HG02885 (cell line): ENCODE data around the gene IDNK.
A peak's percentile ranks its signal among the peaks of the same experiment; 100 is the strongest.
"Not testable (repeated sequence)": the region's sequence is repeated elsewhere in the genome, so short reads cannot be mapped to it uniquely, and the experiment has no call there.

ENCODE experiments used
- ATAC-seq: cut with Tn5 transposase; IDR thresholded peaks from one replicate; pipeline ENCODE4 v1.9.1; 2021; ENCODE audit warnings: mild to moderate bottlenecking; ENCODE audit not compliant: unreplicated experiment, poor library complexity

IDNK gene

DNA sequence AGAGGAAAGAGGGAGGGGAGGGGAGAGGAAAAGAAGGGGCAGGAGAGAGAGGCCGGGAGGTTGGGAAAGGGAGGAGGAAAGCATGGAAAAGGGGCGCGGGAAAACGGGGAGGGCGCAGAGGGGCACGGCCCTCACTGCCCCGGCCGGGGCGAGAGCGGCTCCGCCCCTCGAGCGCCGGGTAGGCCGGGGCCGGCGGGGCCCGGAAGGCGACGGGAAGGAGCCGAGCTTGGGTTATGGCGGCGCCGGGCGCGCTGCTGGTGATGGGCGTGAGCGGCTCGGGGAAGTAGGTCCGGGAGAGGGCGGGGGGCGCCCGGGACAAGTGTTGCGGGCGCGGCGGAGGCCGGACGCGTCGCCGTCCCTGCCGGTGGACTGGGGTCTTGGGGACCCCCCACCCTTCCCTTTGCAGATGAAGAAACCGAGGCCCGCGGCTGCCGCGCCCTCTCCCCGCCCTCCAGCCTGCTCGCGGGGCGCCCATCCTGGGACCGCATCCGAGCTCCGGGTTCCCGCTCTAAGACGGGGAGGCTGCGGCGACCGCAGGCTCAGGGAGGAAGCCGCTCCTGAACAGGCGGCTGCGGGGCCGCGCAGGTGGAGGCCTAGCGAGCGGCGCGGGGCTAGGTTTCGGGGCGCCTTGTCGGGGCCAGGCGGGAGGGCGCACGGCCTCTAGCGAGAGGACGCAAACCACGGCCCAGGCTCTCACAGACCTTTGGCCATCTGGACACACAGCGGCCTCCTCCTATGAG, at the start of gene IDNK:
TSS of gene IDNK (plus strand) at position 205 of the 740 bp plus-strand sequence. CDS start at position 234, 29 bp downstream.
- peak; percentile 86 for ATAC-seq

DNA sequence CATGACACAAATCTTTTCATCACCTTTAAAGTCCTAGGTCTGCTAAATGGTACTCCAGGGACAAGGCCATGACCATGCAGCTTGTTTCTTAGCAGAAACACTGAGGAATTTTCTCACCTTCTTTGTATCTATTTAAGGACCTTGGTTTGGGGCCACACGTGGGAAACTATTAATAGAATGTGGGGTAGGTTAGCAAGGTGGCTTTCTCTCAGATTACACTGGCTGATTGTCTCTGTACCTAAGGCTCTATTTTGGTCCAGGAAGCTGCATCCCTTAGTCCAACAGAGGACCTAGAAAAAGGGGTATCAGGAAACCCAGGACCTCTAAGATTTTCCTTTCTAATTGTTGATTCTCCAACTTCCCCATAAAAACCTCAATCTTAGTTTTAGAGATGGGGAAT, 48.5 kb upstream of the IDNK start:
- ATAC-seq, result no peak

DNA sequence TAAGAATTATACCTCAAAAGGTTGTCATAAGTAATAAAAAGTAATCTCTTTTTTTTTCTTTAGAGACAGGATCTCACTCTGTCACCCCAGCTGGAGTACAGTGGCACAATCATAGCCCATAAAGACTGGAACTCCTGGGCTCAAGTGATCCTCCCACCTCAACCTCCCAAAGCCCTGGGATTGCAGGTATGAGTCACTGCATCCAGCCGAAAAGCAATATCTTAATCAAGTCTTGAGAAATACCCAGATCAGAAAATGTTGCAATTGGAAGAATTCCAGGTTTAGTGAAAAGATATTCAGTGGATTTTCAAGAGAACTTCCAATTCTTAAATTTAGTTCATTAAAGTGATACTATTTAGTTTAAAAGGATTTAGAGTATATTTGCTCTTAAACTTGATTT, 40.9 kb upstream of the IDNK start:
- ATAC-seq, result no peak

DNA sequence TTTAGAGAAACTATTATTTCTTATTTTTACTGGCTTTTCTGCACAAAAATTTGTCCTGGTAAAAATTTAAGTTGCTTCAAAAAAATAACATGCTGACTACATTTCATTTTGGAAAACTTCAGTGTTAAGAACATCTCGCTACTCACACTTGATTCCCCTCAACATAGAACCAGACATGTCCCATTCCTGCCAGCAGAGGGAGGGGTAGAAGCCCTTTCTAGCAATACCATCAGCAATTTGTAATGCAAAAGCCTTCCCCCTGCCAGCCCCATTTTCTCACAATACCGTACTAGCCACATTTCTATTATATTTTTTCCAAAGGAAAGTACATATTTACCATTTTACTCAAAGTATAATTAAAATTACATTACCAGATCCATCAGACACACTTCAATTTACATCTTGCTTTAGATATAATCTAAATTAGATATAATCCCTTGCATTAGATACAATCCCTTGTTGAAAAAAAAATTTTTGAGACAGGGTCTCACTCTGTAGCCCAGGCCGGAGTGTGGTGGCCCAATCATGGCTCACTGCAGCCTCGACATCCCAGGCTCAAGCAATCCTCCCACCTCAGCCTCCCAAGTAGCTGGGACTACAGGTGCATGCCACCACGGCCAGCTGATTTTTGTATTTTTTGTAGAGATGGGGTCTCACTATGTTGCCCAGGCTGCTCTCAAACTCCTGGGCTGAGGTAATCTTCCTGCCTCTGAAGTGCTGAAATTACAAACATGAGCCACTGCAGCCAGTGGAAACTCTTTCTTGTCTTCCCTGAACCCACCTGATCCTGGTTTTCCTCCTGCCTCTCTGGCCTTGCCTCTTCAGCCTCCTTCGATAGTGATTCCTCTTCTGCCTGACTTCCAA, 39.6 kb upstream of the IDNK start:
- ATAC-seq, result peak; percentile 88

DNA sequence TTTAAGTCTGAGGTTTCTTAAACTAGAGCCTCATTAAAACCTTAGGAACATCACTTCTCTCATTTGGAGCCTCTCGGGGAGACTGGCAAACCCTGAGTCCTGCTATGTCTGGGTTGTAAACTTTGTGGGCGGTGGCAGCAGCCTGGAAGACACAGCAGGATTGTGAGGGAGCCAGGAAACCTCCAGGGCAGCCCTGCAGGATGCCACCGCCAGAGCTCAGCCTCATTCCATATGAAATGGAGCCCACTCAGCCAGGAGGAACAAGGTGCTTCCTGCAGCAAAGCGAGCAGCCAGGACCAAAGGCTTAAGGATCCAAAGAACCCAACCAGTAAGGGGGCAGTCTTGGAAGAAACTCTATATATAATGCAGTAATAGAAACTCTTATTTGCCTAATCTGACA, 37.9 kb upstream of the IDNK start:
- no peak for ATAC-seq

DNA sequence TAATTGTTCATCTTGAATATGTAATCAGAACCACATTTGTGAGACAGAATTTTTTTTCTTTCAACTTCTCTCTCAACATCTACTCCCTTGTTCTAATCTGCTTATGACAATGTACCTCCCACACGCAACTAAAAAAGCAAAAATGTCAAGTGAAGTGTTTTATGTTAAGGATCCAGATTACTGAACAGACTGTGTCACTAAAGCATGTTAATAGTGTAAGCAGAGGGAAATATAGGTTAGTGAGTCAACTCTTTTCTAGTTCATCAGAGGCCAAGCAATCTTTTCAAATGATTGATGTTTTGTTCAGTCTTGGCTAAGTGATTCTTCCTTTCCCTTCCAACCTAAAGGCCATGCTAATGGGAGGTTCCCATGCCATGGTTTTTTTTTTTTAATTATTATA, 34.7 kb upstream of the IDNK start:
- no peak for ATAC-seq

DNA sequence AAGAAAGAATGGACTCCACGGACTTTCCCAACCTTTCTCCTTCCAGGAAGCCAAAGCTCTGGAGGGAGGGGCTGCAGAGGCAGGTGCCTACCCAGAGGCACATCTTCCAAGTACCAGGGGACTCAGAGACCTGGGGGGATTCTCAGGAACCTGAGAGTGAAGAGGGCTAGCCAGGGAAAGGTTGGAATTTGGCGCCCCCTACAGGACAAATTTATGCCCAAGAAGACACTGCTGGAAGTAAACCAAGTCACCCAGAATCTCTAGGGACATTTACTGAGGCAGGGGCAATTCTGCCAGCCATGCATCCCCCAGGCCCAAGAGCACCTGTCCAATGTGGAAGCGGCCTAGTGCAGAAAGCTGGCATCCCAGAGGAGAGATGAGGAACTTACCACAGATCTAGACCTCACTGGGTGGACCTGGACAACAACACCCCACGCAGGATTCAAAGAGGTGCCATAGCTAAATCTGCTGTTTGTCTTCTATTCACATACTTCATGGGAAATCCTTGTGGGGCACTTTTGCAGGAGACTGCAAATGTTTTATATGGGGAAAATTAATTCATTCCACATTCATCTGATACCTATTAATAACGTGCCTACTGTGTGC, 25.9 kb upstream of the IDNK start:
- peak; percentile 75 for ATAC-seq

DNA sequence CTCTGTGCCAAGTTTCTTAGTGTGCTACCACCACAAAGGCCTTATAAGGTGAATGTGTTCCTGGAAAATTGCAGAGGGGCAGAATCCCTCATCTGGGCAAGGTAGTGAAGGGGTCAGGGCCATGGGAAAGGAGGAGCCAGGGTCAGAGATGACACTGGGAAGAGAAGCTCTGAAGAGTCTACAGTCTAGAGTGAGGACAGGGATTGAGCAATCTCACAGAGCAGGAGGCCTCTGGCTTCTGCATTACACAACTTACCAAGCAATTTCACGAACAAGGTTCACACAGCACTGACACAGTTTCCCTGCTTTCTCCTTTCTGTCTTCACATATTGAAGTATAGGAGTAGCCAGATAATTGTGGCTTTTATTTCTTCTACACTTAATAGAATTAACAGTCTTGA, 24.5 kb upstream of the IDNK start:
- ATAC-seq, result no peak

DNA sequence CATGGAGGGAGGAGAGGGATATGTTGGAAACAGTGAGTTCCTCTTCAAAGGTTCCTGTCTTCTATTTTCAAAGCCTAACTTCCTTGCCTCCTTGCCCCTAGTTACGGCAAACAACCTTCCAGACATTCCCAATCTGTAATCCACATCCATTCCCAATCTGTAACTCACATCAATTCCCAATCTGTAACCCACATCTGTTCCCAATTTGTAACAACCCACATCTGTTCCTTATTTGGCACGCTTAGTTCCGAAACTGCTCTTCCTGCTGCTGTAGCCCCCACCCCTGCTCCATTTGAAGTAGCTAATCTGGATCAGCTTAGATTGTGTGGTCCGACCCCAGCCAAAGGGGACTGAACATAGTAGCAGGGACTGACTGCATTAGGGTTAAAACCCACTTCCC, 23.9 kb upstream of the IDNK start:
- no peak for ATAC-seq

DNA sequence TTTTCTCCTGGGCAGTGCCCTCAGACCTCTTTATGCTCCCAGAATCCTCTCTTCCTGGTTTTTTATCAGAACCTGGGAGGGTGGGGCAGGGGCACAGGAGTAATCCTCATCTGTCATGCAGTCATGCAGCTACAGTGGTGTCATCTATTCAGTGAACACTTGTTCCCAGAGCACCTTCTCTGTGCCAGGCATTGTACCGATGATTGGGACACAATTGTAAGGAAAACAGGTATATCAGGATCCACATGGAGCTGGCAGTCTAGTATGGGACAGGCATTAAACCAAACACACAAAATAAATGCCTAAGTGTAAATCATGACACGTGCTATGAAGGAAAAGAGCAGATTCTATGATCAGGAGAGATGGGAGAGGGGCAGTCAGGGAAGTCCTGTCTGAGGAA, 21.5 kb upstream of the IDNK start:
- no peak for ATAC-seq

DNA sequence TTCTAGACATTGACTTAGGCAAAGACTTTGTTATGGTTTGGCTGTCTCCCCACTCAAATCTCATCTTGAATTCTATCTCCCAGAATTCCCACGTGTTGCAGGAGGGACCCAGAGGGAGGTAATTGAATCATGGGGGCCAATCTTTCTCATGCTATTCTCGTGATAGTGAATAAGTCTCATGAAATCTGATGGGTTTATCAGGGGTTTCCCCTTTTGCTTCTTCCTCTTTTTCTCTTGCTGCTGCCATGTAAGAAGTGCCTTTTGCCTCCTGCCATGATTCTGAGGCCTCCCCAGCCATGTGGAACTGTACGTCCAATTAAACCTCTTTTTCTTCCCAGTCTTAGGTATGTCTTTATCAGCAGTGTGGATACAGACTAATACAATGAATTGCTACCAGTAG, 15.3 kb upstream of the IDNK start:
- not testable (repeated sequence) for ATAC-seq

DNA sequence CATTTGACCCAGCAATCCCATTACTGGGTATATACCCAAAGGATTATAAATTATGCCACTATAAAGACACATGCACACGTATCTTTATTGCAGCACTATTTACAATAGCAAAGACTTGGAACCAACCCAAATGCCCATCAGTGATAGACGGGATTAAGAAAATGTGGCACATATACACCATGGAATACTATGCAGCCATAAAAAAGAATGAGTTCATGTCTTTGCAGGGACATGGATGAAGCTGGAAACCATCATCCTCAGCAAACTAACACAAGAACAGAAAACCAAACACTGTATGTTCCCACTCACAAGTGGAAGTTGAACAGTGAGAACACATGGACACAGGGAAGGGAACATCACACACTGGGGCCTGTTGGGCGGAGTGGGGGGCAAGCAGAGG, 9.6 kb upstream of the IDNK start:
- not testable (repeated sequence) for ATAC-seq

DNA sequence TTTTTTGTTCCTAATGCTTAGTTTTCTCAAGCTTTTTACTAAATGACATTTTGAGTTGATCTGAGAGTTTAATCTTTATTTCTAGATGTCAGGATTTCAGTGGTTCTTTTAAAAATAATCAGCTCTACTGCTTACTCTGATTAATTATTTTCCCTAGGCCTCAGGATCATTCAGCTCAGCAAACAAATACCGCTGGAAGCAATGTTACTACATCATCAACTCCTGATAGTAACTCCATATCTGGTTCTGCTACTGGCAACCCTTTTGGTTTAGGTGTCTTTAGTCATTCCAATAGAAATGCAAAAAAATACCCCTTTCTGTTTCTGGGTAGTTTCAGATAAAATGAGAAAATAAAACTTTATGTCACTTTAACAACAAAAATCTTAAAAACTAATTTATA, 5.6 kb upstream of the IDNK start:
- ATAC-seq, result no peak

DNA sequence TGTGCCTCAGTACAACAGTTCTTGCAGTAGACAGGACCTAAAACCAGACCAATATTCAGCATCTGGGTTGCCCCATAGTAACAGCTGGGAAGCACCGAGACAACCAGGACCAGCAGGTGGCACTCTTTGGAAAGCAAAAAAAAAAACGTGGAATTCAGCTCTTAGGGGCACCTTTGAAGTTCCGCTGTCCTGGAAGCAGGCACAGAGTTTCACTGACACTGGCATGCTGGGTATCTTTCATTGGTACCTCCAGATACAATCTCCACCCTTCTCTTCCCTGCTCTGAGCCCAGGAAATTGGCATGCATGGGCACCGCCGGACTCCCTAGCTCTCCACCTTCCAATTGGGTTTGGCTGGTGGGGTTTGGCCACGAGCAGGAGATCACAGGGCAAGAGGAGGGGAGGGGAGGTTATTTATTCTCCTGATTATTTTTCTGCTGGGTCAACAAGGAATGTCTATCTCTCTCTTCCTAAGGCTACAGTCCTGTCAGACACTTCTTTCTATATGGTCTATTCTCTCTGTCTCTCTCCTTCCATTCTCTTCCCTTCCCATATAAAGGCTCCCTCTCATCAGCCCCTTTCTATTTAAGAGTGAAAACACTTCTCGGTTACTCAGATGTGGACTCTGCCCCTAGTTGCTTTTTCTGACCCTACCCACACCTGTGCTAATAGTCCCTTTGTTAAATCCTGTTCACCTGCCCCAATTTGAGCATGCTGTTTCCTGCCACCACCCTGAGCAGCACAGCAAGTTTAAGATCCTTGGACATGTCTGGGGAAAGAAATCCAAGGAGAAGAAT, 1.9 kb upstream of the IDNK start:
- peak; percentile 24 for ATAC-seq

DNA sequence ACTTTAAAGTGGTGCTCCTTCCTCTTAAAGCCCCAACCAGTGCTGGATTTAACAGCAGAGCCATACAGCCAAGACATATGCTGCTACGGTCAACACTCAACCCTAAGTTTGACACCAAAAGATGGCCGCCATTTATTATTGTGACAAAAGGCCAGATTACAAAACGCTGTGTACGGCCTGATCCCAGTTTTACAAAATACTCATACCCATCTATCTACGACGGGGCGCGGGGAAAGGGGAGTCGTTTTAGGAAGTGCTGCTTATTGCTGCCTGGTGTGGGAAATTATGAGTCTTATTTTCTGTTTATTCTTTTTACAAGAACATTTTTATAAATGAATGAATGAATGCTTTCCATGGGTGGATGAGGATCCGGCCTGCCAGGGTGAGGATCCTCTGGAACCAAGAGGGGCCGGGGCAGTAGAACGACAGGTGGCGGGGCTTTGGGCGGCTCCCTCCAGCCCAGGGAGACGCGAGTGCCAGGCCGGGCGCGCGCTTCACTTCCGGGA, 457 bp upstream of the IDNK start:
- ATAC-seq, result peak; percentile 61

DNA sequence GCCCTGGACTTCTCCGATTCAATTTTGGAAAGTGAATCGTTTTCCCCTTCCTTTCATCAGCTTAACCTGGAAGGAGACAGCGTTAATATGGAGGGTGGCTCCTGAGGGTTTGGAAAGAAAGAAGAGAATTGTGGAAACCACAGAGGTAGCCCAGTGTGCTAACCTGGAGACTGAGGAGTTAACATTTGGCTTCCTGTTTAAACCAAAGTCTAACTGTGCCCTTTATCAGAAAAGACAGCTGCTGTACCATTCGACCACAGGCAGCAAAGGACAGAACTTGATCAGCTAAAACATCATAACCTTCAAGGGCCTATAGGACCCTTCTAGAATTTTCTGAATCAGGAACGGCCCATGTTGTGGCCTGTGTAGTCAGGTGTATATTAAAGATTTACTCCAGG, 735 bp downstream of the IDNK start:
- peak; percentile 25 for ATAC-seq

DNA sequence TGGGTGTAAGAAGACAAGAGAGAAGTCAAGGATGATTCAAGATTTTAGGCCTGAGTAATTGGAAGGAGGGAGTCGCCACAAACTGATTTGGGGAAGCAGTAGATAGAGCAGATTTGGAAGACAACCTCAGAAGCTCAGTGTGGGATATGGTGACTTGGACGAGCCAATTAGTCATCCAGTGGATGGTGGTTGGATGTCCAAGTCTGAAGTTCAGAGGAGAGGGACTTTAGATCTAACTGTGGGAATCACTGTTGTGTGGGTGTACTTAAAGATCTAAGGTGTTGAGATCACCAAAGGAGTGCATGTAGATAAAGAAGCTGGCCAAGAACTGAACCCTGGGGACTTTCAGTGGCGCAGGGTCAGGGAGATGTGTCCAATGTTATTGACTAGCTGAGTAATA, 2.2 kb downstream of the IDNK start:
- ATAC-seq, result no peak

DNA sequence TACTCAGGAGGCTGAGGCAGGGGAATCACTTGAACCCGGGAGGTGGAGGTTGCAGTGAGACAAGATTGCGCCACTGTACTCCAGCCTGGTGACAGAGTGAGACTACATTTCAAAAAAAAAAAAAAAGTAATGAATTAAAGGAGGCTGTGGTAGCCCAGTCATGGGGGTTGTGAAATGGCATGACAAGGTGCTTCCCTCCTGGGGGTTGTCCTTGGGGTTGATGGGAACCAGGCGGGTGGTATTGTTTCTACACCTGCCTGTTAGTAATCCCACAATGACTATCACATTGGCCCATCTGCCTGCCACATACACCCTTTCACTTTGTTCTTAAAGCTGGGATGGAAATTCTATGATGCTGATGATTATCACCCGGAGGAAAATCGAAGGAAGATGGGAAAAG, 5.6 kb downstream of the IDNK start:
- ATAC-seq, result no peak

DNA sequence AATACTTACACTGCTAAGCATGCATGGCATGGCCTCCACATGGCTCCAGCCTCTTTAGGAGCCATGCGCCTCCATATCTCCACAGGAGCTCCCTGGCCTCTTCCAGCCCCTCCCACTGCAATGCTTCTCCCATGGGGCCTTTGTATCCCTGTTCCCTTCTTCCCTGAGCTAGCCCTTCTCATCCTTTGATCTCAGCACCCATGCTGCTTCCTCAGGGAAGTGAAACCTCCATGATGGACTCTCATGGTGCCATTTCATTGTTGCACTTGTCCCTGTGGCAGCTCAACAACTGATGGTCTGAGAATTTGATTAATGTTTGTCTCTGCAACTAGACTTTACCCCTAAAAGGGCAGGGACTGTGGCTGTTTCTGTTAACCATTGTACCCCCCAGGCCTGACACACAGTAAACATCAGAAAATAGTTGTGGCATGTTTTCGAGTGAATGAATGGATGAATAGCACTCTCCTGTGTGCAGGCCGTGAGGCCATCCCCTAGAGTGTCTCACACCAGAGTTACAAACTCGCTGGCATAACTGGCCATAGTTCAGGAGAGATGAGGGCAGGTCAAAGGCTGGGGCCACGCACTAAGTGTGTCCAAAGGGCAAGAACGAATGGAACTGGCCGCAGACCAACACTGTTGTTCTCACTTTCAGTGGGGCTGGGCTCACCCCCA, 6.6 kb downstream of the IDNK start:
- ATAC-seq, result no peak

DNA sequence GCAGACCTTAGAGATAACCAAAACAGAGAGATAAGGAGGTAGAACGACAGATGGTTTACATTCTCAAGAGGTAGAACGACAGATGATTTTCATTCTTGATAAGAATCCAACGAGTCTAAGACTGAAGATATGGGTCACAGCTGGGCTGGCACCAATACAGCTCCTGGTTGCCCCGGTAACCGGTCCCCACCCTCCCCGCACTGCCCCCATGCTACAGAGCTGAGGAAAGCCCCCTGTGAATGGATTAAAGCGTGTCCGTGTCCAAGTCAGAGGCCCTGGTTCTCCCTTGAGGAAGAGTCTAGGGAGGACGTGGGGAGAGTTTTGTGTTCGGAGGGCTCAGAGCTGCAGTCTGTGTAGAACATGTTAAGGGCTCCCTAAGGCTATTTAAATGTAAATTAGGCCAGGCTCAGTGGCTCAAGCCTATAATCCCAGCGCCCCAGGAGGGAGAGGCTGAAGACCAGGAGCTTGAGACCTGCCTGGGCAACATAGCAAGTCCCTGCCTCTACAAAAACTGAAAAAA, 8.1 kb downstream of the IDNK start:
- no peak for ATAC-seq
